HG03060 (cell line): ENCODE data around the gene AIP.
A peak's percentile ranks its signal among the peaks of the same experiment; 100 is the strongest.
"Not testable (repeated sequence)": the region's sequence is repeated elsewhere in the genome, so short reads cannot be mapped to it uniquely, and the experiment has no call there.

ENCODE experiments used
- ATAC-seq: cut with Tn5 transposase; IDR thresholded peaks from one replicate; pipeline ENCODE4 v1.9.1; 2021; ENCODE audit warnings: low read depth, moderate number of reproducible peaks; ENCODE audit not compliant: unreplicated experiment

AIP gene

DNA sequence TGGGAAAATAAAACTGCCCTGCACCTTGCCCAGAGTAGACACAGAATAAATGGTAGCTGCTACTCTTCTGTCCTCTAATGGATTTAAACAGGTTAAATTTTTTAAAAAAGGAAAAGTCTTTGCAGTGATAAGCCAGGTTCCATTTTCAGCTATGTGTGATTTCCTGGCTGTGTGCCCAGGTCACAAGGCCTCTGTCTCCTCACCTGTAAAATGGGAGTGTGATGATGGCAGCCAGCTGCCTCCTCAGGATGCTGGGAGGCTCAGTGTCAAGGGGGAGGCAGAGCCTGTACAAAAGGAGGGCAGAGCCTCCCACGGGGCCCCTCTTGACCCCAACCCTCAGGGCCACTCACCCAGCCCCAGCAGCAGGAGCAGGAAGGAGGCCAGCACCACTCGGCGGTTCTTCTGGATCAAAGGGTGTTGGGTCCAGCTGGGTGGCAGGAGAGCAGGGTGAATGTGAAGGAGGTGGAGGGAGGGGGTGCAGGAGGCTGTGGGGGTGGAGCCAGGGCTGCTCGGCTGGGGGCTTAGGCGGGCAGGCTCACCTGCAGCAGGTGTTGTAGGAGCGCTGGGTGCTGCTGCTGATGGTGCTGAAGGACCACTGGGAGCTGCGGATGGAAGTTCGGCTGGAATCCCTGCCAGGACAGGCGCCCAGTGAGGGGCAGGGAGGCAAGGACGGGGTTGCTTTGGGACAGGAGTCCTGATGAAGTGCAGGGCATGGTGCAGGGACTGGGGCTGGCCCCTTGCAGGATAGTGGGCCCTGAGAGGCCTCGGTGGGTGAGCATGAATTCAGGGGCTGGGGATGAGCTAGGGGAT is 15.7 kb upstream of the AIP start:
- no peak for ATAC-seq

DNA sequence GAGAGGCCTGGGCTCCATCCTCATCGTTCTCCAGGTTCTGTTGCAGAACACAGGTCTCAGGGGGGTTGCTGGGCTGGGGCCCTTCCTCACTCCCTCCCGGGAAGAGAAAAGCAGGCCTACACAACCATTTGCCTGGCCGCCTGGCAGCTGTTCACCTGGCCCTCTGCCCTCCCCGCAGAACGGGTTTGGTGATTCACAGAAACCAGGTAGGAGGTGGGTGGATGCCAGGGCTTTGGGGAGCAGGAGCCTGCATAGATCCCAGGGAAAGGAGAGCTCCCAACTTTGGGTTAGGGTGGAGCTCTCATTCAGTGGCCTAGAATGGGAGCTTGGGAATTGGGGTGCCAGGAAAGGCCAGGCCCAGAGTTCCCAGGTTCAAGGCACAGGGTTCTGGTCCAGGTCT is 14.8 kb upstream of the AIP start:
- no peak for ATAC-seq

DNA sequence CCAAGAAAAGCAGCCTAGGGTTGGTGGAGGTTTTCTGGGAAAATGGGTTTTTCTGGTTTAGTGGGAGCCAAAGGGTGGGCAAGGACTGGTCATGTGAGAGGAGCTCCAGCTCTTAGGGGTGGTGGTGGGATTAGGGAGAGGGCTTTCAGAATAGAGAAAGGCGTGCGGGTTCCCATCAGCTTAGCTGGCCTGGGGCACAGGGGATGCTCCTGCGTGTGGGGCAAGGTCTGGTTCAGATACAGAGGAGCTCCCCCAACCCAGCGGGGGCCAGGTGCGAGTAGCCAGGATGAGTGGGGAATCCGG is 14.4 kb upstream of the AIP start:
- ATAC-seq: no peak

DNA sequence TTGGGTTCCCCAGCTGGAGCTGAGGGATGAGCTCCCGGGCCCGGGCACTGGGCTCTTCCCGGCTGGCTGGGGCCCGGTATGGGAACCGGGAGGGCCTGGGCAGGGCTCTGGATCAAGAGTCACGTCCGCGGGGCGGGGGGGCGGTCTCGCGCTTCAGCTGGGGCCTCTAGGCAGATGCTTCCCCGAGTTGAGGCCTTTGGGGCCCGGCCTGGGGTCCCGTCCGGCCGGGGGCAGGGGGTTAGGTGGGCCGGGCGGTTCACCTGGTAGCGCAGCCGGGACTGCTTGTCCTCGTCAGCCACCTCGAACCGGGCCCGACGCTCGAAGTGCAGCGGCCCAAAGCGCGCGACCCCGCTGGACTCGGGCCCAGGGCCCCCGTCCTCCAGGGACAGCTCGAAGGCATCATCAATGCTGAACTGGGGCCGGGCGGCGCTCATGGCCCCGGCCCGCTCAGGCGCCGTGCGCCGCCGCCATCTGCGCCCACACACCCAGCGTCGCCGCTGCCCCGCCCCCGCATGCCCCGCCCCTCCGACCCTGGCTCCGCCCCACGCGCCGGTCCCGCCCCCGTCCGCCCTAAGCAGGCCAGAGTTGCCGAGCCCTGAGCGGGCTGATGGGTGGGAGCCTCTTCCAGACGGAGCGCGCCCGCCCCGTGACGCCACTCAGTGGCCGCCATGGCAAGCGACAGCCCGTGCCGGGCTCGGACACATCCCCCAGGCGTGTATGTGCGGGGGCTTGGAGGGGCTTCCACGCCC is 13.9 kb upstream of the AIP start, which contains the start of gene TMEM134:
Gene TMEM134, minus strand, starts transcription at position 493 of the 749 bp plus-strand sequence. Its CDS starts 59 bp downstream, at position 434.
- ATAC-seq: peak; percentile 28

DNA sequence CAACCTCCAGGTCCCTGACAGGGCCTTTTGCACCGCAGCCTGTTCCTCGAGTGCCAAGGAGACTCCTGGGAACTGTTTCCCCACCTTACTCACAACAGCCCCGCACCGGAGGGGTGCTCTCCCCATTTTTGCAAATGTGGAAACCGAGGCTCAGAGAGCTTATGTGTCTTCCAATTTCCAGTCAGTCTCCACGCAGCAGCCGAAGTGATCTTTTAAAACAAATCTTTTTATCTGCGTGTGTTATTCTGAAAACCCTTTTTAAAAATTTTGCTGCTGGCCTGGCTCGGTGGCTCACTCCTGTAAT is 13.4 kb upstream of the AIP start:
- ATAC-seq: no peak

DNA sequence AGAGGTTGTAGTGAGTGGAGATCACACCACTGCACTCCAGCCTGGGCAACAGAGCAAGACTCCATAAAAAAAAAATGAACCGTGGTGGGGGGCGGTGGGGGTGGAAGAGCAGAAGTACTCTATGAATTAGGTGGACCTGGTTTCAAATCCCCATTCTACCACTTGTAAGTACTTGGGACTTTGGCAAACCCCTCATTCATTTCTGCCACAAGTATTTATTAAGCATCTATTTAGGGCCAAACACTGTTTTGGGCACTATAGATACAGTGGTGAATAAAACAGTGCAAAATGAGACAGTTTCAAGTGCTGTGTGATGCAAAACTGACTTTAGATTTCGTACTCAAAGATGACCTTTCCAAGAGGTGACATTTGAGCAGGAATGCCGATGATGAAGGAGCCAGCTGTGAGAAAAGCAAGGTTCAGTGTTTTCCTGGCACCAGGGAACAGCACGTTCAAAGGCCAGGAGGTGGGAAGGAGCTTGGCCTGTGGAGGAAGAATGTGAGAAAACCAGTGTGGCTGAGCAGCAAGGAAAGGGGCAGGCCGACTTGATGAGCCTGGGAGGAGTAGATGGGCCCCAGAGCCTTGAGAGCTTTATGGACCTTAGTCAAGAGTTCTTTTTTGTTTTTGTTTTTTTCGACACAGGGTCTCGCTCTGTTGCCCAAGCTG is 12.4 kb upstream of the AIP start:
- no peak for ATAC-seq

DNA sequence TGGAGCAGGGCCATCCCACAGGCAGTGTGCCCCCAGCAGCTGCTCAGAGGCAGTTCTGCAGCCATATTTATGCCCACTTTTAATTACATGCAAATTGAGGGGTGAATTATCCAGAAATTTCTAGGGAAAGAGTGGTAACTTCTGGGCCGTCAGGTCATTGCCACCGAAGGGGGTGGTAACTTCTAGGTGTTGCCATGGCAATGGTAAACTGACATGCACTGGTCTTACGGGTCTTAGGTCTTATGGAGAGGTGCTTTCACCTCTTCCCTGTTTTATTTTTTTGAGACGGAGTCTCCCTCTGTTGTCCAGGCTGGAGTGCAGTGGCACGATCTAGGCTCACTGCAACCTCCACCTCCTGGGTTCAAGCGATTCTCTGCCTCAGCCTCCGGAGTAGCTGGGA is 9.9 kb upstream of the AIP start:
- no peak for ATAC-seq

DNA sequence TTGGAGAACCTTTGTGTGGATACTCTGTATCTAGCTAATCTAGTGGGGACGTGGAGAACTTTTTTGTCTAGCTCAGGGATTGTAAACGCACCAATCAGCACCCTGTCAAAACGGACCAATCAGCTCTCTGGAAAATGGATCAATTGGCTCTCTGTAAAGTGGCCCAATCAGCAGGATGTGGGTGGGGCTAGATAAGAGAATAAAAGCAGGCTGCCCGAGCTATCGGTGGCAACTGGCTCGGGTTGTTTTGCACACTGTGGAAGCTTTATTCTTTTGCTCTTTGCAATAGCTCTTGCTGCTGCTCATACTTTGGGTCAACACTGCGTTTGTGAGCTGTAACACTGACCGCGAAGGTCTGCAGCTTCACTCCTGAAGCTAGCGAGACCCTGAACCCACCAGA is 6.1 kb upstream of the AIP start:
- ATAC-seq: not testable (repeated sequence)

DNA sequence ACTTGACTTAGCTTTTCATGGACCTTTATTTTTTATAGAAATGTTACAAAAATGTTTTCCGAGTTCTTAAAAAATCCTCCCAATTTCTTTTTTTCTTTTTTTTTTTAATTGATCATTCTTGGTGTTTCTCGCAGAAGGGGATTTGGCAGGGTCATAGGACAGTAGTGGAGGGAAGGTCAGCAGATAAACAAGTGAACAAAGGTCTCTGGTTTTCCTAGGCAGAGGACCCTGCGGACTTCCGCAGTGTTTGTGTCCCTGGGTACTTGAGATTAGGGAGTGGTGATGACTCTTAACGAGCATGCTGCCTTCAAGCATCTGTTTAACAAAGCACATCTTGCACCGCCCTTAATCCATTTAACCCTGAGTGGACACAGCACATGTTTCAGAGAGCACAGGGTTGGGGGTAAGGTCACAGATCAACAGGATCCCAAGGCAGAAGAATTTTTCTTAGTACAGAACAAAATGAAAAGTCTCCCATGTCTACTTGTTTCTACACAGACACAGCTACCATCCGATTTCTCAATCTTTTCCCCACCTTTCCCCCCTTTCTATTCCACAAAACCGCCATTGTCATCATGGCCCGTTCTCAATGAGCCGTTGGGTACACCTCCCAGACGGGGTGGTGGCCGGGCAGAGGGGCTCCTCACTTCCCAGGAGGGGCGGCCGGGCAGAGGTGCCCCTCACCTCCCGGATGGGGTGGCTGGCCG is 5.3 kb upstream of the AIP start:
- ATAC-seq: not testable (repeated sequence)

DNA sequence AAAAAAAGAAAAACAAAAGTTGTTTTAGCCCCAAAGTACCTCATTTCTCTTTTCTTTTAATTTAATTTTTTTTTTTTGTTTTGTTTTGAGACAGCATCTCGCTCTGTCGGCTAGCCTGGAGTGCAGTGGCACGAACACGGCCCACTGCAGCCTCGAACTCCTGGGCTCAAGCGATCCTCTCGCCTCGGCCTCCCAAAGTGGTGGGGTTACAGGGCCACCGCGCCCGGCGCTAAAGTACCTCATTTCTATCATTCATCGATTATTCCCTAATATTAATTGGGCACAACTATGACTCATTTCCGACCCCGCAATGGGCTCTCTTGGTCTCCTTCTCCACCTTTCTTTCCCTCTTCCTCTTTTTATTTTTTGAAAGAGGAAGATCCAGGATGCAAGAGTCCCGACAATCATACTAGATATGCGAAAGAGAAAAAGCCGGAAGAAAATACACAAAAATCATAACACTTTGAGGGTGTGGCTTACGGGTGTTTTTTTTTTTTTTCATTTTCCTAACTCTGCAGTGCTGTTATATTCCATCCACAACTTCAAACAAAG is 475 bp upstream of the AIP start:
- ATAC-seq: no peak

DNA sequence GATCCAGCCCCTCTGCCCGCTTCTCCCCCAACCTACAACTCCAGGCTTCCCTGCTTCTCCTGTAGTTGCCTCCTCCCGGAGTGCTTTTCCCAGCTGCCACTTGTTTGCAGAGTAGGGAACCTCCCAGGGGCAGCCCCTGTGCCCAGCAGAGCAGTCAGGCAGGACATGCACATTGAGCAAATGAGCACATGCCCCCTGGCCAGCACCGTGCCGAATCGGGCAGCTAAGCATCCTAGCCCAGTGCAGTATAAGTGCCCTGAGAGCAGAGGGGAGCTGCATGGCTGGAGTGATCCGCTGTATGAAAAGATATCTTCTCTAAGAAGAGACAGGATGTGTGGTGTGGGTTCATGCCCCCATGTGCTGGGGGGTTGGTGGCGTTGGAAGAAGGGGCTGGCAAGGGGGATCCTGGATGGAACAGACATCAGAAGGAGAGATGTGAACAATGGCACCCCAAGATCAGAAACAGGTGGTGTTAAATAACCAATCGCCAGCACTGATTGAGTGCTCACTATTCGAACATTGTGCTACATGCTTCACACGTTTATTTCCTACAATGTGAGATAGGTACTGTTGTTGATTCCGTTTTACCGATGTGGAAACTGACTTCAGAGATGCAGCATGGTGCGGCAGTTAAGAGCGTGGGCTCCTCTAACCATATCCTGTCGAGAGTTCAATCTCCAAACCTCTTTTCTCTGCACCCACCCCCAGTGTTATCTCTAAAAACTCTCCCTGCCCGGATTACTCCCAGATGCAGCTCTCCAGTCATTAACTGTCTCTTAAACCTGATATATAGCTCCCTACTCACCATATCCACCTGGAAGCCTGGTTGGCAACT is 1.2 kb downstream of the AIP start:
- no peak for ATAC-seq

DNA sequence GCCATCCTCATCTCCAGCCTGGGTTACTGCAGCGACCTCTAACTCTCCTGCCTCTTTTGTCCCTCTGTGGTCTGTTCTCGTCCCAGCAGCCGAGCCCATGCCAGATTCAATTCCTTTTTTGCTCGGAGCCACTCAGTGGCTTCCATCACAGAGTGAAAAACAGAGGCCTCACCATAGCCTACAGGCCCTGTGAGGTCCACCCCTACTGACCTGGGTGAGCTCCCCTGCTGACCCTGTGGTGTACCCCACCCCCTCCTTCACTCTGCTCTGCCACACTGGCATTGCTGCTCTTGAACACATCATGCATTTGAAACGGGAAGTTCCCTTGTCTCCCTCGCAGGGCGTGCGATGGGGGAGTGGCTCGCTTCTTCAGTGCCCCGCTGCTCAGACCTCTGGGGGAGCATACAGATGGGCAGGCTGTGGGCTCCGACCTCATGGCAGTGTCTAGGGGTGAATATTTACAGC is 2.1 kb downstream of the AIP start:
- ATAC-seq: no peak

DNA sequence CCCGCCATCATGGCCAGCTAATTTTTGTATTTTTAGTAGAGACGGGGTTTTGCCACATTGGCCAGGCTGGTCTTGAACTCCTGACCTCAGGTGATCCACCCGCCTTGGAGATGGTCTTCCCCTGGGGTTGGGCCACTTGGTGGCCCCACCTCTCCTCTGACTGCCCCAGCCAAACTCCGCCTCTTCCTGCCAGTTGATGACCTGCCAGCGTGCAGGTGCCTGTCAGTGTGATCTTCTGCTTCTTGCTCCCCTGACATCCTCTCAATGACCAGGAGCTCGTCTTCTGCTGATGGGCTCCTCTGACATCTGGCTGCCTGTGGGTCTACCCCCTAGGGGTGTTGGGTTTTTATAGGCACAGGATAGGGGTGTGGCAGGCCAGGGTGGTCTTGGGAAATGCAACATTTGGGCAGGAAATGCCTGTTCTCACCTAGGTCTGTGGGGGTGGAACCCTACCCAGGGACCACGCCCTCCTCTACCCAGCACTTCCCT is 3.1 kb downstream of the AIP start:
- not testable (repeated sequence) for ATAC-seq

DNA sequence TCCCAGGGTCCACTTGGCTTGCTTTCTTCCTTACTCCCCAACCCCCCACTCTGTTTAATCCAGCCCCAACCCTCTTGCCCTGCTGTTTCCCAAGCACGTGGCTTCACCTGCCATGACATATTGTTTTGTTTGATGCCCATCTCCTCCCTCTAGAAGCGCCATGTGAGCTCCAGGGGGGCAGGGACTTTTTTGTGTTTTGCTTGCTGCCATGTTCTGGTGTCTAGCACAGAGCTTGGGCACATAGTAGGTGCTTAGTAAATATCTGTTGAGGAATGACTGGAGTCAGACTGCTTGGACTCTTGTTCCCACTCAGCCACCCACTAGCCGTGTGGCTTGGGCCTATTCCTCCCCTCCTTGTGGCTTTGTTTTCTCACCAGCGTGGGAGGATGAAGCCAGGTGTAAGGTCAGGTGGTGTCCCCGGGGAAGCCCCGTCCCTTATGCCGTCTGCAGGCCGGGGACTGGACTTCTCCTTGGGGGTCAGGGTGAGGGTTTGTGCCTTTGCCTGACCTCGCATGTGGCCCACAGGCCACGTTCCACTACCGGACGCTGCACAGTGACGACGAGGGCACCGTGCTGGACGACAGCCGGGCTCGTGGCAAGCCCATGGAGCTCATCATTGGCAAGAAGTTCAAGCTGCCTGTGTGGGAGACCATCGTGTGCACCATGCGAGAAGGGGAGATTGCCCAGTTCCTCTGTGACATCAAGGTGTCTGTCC is 3.8 kb downstream of the AIP start:
- ATAC-seq: no peak

DNA sequence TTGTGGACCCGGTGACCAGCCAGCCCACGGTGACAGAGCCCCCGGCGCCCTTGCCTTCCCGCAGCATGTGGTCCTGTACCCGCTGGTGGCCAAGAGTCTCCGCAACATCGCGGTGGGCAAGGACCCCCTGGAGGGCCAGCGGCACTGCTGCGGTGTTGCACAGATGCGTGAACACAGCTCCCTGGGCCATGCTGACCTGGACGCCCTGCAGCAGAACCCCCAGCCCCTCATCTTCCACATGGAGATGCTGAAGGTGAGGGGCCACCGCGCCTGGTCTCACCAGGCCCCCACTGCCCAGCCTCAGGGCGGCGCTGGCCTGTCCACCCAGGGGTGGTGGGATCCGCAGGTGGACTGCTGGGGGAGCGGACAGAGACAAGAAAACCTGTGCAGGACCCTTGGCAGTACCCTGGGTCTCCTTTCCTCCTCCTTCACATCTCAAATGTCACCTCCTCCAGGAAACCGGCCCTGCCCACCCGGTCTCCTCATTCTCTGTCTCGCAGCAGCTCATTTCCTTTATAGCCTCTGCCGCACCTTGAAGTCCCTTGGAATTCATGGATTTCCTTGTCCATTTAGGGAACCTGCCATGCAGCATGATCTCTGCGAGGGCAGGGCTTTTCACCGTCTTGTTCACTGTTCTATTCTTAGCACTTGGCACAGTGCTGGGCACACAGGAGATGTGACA is 6.5 kb downstream of the AIP start:
- no peak for ATAC-seq

DNA sequence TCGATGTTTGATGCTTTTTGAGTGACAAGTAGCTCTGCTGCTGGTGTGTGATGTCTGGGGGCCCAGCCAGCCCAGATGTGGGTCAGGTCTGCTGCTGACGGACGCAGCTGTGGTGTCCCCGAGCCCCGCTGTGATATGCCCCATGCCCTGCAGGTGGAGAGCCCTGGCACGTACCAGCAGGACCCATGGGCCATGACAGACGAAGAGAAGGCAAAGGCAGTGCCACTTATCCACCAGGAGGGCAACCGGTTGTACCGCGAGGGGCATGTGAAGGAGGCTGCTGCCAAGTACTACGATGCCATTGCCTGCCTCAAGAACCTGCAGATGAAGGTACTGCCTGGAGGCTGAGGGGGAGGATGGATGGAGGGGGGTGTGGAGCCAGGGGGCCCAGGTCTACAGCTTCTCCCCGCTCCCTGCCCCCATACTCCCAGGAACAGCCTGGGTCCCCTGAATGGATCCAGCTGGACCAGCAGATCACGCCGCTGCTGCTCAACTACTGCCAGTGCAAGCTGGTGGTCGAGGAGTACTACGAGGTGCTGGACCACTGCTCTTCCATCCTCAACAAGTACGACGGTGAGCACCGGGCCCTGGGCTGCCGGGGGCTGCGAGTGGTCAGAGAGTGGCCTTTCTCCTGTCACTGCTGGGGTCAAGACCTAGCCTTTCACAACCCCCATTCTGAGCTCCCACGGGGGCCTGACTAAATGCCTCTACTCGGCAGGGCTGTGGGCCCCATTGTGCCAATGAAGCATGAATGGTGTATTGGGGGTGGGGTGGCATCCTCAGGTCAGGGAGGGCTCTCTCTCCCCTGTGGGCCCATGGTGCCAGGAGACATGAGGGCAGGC is 7.3 kb downstream of the AIP start:
- ATAC-seq: no peak

DNA sequence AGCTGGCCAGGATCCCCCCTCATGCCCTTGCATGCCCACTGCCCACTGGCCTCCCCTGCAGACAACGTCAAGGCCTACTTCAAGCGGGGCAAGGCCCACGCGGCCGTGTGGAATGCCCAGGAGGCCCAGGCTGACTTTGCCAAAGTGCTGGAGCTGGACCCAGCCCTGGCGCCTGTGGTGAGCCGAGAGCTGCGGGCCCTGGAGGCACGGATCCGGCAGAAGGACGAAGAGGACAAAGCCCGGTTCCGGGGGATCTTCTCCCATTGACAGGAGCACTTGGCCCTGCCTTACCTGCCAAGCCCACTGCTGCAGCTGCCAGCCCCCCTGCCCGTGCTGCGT is 7.9 kb downstream of the AIP start:
- ATAC-seq: no peak
